Subcutaneous adipose tissue (tissue), 4 donors: ENCODE measurements around the gene ABHD12. TPM values are rescaled to one million over a fixed set of nuclear protein-coding genes. Genes with fewer than 3 reads are reported as not detected.

Experiments
- total RNA-seq, 4 donors: library from RNA; depleted of rRNA; stranded (reverse); fragments of >200 nt; gene quantifications; one replicate each; pipeline ENCODE4 v1.1.0, GENCODE V29; 2016
- TF ChIP-seq, protein P1 (sequence below): fragments of 450-650 bp; IDR thresholded peaks from one replicate; pipeline ENCODE4 v1.5.1; 2016; ENCODE audit warnings: low read depth, mild to moderate bottlenecking, control low read depth, antibody characterized with exemption, moderate library complexity

Gene ABHD12
- total RNA-seq, 4 donors from 2014 or later = 36.5 to 60.3 (median 51.6) TPM

GRCh38 chr20:25397096-25397495 is 6.5 kb upstream of the ABHD12 start:
- TF ChIP-seq, protein P1, sequence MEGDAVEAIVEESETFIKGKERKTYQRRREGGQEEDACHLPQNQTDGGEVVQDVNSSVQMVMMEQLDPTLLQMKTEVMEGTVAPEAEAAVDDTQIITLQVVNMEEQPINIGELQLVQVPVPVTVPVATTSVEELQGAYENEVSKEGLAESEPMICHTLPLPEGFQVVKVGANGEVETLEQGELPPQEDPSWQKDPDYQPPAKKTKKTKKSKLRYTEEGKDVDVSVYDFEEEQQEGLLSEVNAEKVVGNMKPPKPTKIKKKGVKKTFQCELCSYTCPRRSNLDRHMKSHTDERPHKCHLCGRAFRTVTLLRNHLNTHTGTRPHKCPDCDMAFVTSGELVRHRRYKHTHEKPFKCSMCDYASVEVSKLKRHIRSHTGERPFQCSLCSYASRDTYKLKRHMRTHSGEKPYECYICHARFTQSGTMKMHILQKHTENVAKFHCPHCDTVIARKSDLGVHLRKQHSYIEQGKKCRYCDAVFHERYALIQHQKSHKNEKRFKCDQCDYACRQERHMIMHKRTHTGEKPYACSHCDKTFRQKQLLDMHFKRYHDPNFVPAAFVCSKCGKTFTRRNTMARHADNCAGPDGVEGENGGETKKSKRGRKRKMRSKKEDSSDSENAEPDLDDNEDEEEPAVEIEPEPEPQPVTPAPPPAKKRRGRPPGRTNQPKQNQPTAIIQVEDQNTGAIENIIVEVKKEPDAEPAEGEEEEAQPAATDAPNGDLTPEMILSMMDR = no peak

DNA sequence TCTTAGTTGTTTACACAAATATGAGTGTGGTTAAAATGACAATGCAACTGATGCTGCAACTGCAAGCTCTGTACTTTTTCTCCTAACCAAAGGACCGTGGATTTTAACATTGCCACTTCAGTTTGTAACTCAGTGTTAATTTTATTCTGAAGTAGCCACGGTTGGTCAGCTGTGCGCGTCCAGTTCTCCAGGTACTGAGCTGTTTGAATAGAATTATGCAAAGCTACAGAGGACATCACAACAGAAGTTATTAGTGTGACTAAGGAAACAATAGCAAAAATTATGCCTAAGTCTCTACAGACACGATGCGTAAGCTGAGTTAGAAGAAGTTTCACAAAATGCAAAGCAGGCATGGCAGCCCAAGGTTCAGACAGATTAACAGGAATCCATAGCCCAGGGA is 4.4 kb upstream of the ABHD12 start:
- TF ChIP-seq, protein P1 = no peak

- TF ChIP-seq, protein P1 = no peak
These were observed 3.6 kb upstream of the ABHD12 start for GRCh38 chr20:25394276-25394675.

- TF ChIP-seq, protein P1 = no peak
These were observed 637 bp downstream of the ABHD12 start for GRCh38 chr20:25389858-25390537.

GRCh38 chr20:25389401-25389857 is 1.2 kb downstream of the ABHD12 start:
- TF ChIP-seq, protein P1 = no peak

- TF ChIP-seq, protein P1 = no peak
These were observed 7.8 kb downstream of the ABHD12 start for GRCh38 chr20:25382704-25383370.

GRCh38 chr20:25380945-25381614 is 9.6 kb downstream of the ABHD12 start:
- TF ChIP-seq, protein P1 = no peak
